Right cardiac atrium (tissue), 5 donors: ENCODE data around the gene HOPX. TPM values are rescaled to one million over a fixed set of nuclear protein-coding genes. Genes with fewer than 3 reads are reported as not detected.
"Not testable (repeated sequence)": the region's sequence is repeated elsewhere in the genome, so short reads cannot be mapped to it uniquely, and the experiment has no call there.

ENCODE experiments used
- ATAC-seq, 2 donors: fragments of 200-7000 bp; cut with Tn5 transposase; one replicate each; pipeline versions ENCODE4 v1.8.0 to v1.9.1; 2020; ENCODE audit warnings: moderate library complexity in 2 of 2, mild to moderate bottlenecking in 1 of 2
- DNase-seq, 3 donors: peaks; one replicate each; pipeline ENCODE4 v3.0.0-alpha.2; 2020
- H3K27ac ChIP-seq: one replicate; pipeline ENCODE4 v1.5.1; 2013; ENCODE audit warnings: mild to moderate bottlenecking, low read length, control low read depth, moderate library complexity
- H3K27me3 ChIP-seq: one replicate; pipeline ENCODE4 v1.6.1; 2013; ENCODE audit not compliant: control insufficient read depth, insufficient read depth
- H3K4me1 ChIP-seq: one replicate; pipeline ENCODE4 v1.6.1; 2013; ENCODE audit warnings: low read length; ENCODE audit not compliant: control insufficient read depth, insufficient read depth
- H3K4me3 ChIP-seq: one replicate; pipeline ENCODE4 v1.5.1; 2013; ENCODE audit warnings: low read length, control low read depth
- H3K9me3 ChIP-seq: one replicate; pipeline ENCODE4 v1.6.1; 2013; ENCODE audit warnings: low read length; ENCODE audit not compliant: control insufficient read depth
- WGBS: extraction: QIAGEN DNeasy Blood & Tissue Kit; methylation state at CpG from one replicate; pipeline ENCODE4 v1.1.7; 2013; 5-methylcytosine and 5-hydroxymethylcytosine counted together
- intact Hi-C, 4 donors: fragments of 100-400 bp; cut with DNase I; formaldehyde crosslinking; loops; one replicate each; pipeline versions ENCODE4 v1.11.0 to v1.14.0; 2022 to 2023
- polyA plus RNA-seq: library from polyadenylated mRNA; stranded (reverse); fragments of 200-250 nt; gene quantifications from one replicate; pipeline ENCODE4 v1.2.3, GENCODE V29; 2013
- total RNA-seq, 4 donors: library from RNA; stranded (reverse); fragmentation: NEBNext Ultra II Directional; extraction: Animal tissue kit (Norgen Biotek cat#: 25700); gene quantifications; one replicate each; pipeline ENCODE4 v1.2.1, GENCODE V29; 2021
- donor health status: healthy with polysubstance abuse.
- donor health status: DM: no; HTN: yes; CAD: no.
- donor health status: DM: no; HTN: no; CAD: no.
- donor health status: DM: no; HTN: yes; CAD: no; lungs with severe emphysema.
- donor health status: DM: yes; HTN: yes; CAD: no.

Gene HOPX
- total and polyA plus RNA-seq, 5 donors, result 30.6 to 159 (median 72.1) TPM

DNA sequence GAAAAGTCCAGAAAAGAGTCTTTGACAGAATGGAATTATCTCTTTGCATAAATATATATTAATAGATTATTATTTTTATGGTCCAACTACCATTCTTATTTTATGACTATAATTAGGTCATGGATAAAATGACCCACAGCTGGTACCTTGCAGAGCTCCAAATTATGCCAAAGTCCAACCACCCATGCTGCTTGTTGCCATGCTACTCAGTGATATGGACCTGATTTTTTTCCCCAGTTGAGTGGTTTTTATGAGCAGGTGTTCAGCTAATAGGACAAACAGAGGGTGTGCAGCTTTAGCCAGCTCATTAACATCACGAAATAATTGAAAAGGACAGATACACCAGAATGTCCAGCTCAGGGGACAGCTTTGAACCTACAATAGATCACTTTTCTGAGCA, 9.7 kb downstream of the HOPX start:
- Histone ChIP-seq H3K9me3 (peaks cover 1% of the 10 kb centered on the region), H3K4me3 (no peak overlapping the region), H3K4me1 (no peaks in the 10 kb centered on the region), H3K27me3 (no peaks in the 10 kb centered on the region), H3K27ac (no peak overlapping the region)
- intact Hi-C loops, result no loop called here
- WGBS, result 83% methylated on average over 1 of the region's 1 CpG
- ATAC-seq, result no peak
- no peak for DNase-seq

DNA sequence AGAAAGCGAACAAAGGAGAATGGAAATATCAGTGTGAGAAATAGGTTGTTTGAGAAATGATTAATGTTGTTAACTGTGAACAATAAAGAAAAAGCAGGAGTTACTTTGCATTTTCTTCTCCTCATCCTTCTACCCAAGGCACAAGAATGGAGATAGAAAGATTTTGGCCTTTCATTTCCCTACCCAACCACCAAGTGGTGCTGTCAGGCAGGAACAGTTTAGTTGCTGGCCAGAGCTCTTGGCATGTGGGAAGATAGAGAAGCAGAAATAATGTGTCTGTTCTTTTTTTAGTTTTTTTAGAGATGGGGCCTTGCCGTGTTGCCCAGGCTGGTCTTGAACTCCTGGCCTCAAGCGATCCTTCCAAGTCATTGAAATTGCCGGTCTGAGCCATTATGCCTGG, 12.8 kb downstream of the HOPX start:
- H3K27ac ChIP-seq, result no peak overlapping the region
- intact Hi-C loops, result no loop called here
- DNase-seq (no peak), ATAC-seq (no peak)
- no peak overlapping the region for H3K4me3 ChIP-seq
- H3K27me3 ChIP-seq, result no peaks in the 10 kb centered on the region
- H3K9me3 ChIP-seq, result peaks cover 1% of the 10 kb centered on the region
- H3K4me1 ChIP-seq, result no peaks in the 10 kb centered on the region
- WGBS, result 93% methylated on average over 4 of the region's 4 CpGs

DNA sequence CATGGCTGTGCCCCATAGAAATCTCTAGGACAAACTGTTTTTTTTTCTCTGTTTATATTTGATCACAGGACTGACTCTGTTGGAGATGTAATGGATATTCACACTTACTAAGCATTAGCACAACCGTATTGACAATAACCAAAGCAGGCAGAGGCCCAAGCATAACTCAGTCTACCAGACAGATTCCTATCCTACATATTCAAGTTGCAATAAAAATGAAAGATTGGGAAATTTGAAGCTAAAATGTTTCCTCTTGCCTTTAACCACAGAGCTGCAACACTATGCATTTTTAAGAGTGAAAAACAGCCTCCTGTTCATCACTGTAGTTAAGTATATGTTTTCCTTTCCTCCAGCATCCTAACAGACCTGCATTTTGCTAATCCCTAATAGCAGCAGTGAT, 13.7 kb downstream of the HOPX start:
- H3K9me3 ChIP-seq, H3K27ac ChIP-seq, H3K27me3 ChIP-seq, ATAC-seq, DNase-seq, H3K4me1 ChIP-seq, intact Hi-C loops, H3K4me3 ChIP-seq: not testable (repeated sequence)
- 34% methylated on average over 1 of the region's 1 CpG for WGBS

DNA sequence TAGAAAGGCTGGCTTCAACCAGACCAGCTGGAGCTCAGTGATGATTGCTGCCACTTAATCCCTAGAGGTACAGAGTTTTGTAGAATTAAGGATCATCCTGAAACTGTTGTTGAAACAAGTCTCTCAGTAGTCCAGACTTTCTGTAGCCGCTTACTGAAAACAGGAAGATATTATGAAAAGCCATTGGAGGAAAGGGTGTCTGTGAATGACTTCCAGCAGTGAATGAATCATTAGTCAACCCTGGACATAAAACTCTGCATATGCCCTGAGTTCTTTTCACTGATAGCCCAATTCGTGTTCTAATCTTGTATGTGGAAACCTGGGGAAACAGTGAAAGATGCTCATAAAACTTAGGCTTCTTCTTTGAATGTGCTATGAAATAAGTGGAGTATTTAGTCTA, 14.8 kb downstream of the HOPX start:
- H3K27ac ChIP-seq, result no peak overlapping the region
- peaks cover 1% of the 10 kb centered on the region for H3K9me3 ChIP-seq
- H3K27me3 ChIP-seq, result no peaks in the 10 kb centered on the region
- no peaks in the 10 kb centered on the region for H3K4me1 ChIP-seq
- ATAC-seq (no peak), DNase-seq (no peak)
- intact Hi-C loops, result no loop called here
- H3K4me3 ChIP-seq, result no peak overlapping the region
- WGBS, result 50% methylated on average over 2 of the region's 2 CpGs

DNA sequence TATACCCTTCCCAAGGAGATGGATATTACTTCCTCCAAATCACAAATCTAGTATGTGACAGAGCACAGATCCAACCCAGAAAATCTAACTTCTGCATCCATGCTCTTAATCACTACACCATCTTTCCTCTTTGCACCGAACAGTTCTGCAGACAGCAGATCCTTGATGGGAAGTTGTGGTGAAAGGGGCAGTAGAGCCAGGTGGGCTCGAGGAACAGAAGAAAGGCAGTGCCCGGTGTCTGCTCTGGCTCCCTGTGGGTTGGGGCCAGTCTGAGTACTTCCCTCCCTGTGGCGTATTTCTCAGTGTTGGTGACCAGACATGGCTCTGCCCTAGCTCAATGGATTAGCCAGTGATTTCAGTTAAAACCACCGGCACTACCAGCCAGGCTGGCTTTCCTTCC, 15.3 kb downstream of the HOPX start:
- Histone ChIP-seq H3K27ac (no peak overlapping the region), H3K4me3 (no peak overlapping the region), H3K27me3 (no peaks in the 10 kb centered on the region), H3K9me3 (peaks cover 1% of the 10 kb centered on the region), H3K4me1 (no peaks in the 10 kb centered on the region)
- 76% methylated on average over 5 of the region's 5 CpGs for WGBS
- ATAC-seq (no peak), DNase-seq (no peak)
- intact Hi-C loops, result no loop called here

DNA sequence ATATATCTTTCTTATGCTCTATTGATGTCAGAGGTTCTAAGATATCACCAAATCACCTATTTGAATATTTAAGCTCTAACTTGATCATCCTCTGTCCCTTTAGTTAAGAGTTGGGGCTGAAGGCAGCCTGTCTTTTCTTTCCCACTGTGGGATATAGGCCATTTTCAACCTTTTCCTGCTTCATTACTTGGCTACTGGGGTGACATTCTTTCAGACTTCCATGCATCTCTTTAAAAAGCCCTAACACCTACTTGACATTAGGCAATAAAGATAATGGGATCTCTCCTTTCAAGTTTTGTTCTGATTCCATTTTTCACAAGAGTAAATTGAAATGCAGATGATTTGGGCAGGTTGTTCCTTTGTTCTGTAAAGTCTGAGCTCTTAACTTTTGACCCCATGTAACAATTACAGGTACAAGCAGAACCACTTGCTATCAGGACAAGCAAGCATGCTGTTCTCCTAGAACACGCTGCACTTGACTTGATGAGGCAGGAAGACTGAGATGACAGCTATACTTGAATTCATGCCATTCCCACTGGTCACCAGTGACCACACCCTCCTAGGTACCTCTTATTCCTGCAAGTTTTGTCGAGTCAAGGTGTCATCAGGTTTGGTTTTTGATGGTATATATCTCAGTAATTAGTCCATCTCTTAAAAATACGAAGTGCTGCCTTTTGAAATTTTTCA, 18.2 kb downstream of the HOPX start:
- Histone ChIP-seq H3K4me1 (no peaks in the 10 kb centered on the region), H3K27me3 (no peaks in the 10 kb centered on the region), H3K27ac (no peak overlapping the region), H3K4me3 (no peak overlapping the region), H3K9me3 (no peaks in the 10 kb centered on the region)
- DNase-seq (no peak), ATAC-seq (peak; percentile 45 to 72)
- intact Hi-C loops, result no loop called here
- 74% methylated on average over 3 of the region's 3 CpGs for WGBS

DNA sequence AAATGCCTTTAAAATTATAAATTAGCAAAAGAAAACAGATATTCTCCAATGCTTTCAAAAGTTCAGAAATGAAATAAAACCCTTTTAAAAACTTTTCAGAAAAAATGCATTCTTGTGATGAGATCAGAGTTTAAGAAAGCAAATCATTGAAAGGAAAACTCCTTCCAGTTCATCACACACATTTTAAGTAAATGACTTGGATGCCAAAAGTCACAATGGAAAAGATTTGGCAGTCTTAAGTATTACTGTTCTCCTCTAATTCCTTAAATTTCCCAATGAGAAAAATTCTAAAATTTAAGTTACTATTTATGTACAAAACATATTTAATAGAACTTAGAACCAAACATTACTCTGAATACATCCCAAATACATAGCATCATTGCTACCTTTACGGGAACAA, 21.1 kb downstream of the HOPX start:
- no peaks in the 10 kb centered on the region for H3K4me1 ChIP-seq
- no peak overlapping the region for H3K4me3 ChIP-seq
- 91% methylated on average over 1 of the region's 1 CpG for WGBS
- no peak overlapping the region for H3K27ac ChIP-seq
- DNase-seq (no peak), ATAC-seq (no peak)
- H3K27me3 ChIP-seq, result no peaks in the 10 kb centered on the region
- intact Hi-C loops, result loop anchor here in 1 of 4 donors (10.0 kb wide), 1 partner anchor 145 kb away; no protein-coding TSS in a partner anchor
- no peaks in the 10 kb centered on the region for H3K9me3 ChIP-seq

DNA sequence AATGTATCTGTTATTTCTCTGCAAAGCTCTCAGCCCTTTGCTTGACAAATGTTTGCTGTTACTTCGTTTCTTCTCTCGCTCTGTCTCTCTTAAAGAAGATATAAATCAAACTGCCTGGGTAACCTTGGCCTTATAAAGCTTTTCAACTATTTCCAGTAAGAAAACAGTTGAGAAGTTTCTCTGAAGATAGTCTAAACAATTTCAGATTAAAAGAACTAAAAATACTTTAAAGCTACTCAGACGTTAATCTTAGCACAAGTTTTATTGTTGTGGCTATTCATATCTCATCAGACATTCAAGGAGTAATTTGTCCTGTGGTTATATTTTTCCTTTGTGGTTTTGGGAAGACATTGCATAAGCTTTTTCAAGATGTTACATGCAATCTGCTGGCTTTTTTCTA, 22.6 kb downstream of the HOPX start:
- intact Hi-C loops, result loop anchor here in 1 of 4 donors (10.0 kb wide), 1 partner anchor 146 kb away; no protein-coding TSS in a partner anchor
- ATAC-seq (no peak), DNase-seq (no peak)
- Histone ChIP-seq H3K27ac (no peak overlapping the region), H3K4me3 (no peak overlapping the region), H3K27me3 (no peaks in the 10 kb centered on the region), H3K4me1 (no peaks in the 10 kb centered on the region), H3K9me3 (no peaks in the 10 kb centered on the region)
- 68% methylated on average over 3 of the region's 3 CpGs for WGBS

DNA sequence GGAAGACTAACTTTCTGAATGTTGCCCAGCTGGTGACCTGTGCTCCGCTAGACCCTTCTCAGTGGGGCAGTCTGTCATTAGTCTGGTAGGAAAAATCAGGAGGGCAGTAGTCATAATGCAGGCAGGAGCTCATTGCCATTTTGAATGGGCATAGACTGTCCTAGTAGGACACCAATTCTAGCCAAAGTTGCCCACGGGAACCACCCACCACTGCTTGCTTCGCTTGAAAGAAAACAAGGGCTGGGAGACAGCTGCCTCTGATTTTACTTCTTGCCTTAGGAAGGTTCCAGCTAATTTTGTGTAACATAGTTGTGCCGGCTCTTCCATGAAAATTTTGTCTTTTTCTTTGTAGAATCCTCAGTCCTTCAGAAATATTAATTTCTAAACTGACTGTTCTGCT, 23.3 kb downstream of the HOPX start:
- no peak for ATAC-seq
- H3K27ac ChIP-seq, result no peak overlapping the region
- H3K4me1 ChIP-seq, result no peaks in the 10 kb centered on the region
- no peaks in the 10 kb centered on the region for H3K27me3 ChIP-seq
- H3K9me3 ChIP-seq, result no peaks in the 10 kb centered on the region
- WGBS, result 93% methylated on average over 4 of the region's 4 CpGs
- no peak for DNase-seq
- no peak overlapping the region for H3K4me3 ChIP-seq
- intact Hi-C loops, result loop anchor here in 1 of 4 donors (10.0 kb wide), 1 partner anchor 147 kb away; no protein-coding TSS in a partner anchor

DNA sequence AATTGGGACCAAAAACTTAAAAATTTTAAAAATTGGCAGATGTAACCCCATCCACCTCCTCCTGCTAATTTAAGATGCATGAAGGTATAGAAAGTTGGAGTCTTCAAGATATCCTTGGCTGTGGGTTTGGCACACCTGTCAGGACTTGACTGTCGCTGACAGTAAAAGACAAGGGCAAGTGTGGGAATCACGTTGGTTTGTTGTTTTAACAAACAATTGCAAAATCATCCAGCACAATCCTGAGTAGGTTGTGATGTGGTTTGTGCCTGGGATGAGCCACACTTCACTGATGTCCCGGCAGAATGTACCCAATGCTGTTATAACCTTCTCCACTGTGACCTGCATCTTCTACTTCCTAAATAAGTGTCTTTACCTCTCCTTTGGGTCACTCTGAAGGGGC, 24.0 kb downstream of the HOPX start:
- Histone ChIP-seq H3K4me1 (no peaks in the 10 kb centered on the region), H3K27ac (no peak overlapping the region), H3K9me3 (no peaks in the 10 kb centered on the region), H3K4me3 (no peak overlapping the region), H3K27me3 (no peaks in the 10 kb centered on the region)
- intact Hi-C loops, result loop anchor here in 1 of 4 donors (10.0 kb wide), 1 partner anchor 148 kb away; no protein-coding TSS in a partner anchor
- DNase-seq (no peak), ATAC-seq (no peak)
- WGBS, result 84% methylated on average over 3 of the region's 3 CpGs

DNA sequence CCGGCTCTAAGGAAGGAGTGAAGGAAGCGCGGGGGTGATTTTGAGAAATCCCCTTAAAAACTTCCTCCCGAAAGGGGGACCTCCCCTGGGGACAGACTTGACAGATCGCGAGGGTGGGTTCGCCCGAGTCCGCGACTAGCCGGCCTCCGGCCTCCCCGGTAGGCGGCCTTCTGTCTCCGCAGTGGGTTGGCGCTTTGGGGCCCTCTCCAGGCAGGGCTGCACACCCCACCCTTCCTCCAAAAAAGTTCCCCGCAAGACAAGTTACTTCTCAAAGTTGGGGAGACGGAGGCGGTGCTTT, 24.8 kb downstream of the HOPX start:
- intact Hi-C loops, result loop anchor here in 1 of 4 donors (10.0 kb wide), 1 partner anchor 149 kb away; no protein-coding TSS in a partner anchor
- no peaks in the 10 kb centered on the region for H3K4me1 ChIP-seq

More for the DNA sequence above, 24.8 kb downstream of the HOPX start:
- 4% methylated on average over 19 of the region's 19 CpGs for WGBS
- Histone ChIP-seq H3K4me3 (peak overlapping the region; percentile 61), H3K27ac (no peak overlapping the region), H3K27me3 (no peaks in the 10 kb centered on the region), H3K9me3 (no peaks in the 10 kb centered on the region)
- DNase-seq, result peak in 2 of 3 donors; percentile 46 to 64
- ATAC-seq, result peak; percentile 39 to 42
